ENCODE data around the gene PTPRD. TPM values are rescaled to one million over a fixed set of nuclear protein-coding genes. Genes with fewer than 3 reads are reported as not detected.

Gene PTPRD
- total RNA-seq, 1 experiment from 2014 or later, result 69.6 TPM

- CTCF ChIA-PET, result no interaction called here
Observed at GRCh38 chr9:8643896-8644295, 1968.9 kb downstream of the PTPRD start.

GRCh38 chr9:8643464-8643863 is 1969.3 kb downstream of the PTPRD start:
- ATAC-seq (no peak), DNase-seq (ENCODE audit: low spot score) (no peak)
- Mint-ChIP-seq H3K36me3 (no peaks in the 10 kb centered on the region), H3K27me3 (ENCODE audit: low read depth) (no peaks in the 10 kb centered on the region), H3K27ac (no peak overlapping the region), H3K4me1 (peaks cover 14% of the 10 kb centered on the region), H3K9me3 (no peaks in the 10 kb centered on the region), H3K4me3 (no peak overlapping the region)
- ChIA-PET POLR2A (no interaction called here), CTCF (no interaction called here)
- TF ChIP-seq NFYB (CRISPR knock-in tag; conservative IDR thresholded peaks at IDR 0.05; ENCODE audit: low read depth) (no peak), FOXK1 (CRISPR knock-in tag; IDR thresholded peaks at IDR 0.05) (no peak), PRDM15 (CRISPR knock-in tag; IDR thresholded peaks at IDR 0.05) (no peak), ZNF671 (CRISPR knock-in tag; IDR thresholded peaks at IDR 0.05) (no peak), RORB (CRISPR knock-in tag; IDR thresholded peaks at IDR 0.05) (no peak), GTF2I (CRISPR knock-in tag; conservative IDR thresholded peaks at IDR 0.05) (no peak), E2F4 (CRISPR knock-in tag; IDR thresholded peaks at IDR 0.05; ENCODE audit: borderline replicate concordance, low read depth) (no peak), TP53 (CRISPR knock-in tag; IDR thresholded peaks at IDR 0.05) (no peak)

More at GRCh38 chr9:8643896-8644295, 1968.9 kb downstream of the PTPRD start:
- Mint-ChIP-seq H3K9me3 (no peaks in the 10 kb centered on the region), H3K4me3 (no peak overlapping the region), H3K27me3 (ENCODE audit: low read depth) (no peaks in the 10 kb centered on the region), H3K27ac (no peak overlapping the region), H3K36me3 (no peaks in the 10 kb centered on the region), H3K4me1 (peaks cover 14% of the 10 kb centered on the region)
- TF ChIP-seq NR1H2 (CRISPR knock-in tag; IDR thresholded peaks at IDR 0.05) (no peak), PRRX2 (CRISPR knock-in tag; IDR thresholded peaks at IDR 0.05) (no peak), ZNF396 (CRISPR knock-in tag; IDR thresholded peaks at IDR 0.05; ENCODE audit: borderline replicate concordance) (no peak), ZNF138 (CRISPR knock-in tag; conservative IDR thresholded peaks at IDR 0.05) (no peak), SMAD3 (CRISPR knock-in tag; IDR thresholded peaks at IDR 0.05; ENCODE audit: borderline replicate concordance) (no peak), E2F5 (CRISPR knock-in tag; IDR thresholded peaks at IDR 0.05) (no peak), ESRRA (CRISPR knock-in tag; IDR thresholded peaks at IDR 0.05; ENCODE audit: borderline replicate concordance) (no peak), CREM (CRISPR knock-in tag; IDR thresholded peaks at IDR 0.05) (no peak), ZNF671 (CRISPR knock-in tag; IDR thresholded peaks at IDR 0.05) (no peak), USF1 (CRISPR knock-in tag; IDR thresholded peaks at IDR 0.05) (no peak), RELA (CRISPR knock-in tag; IDR thresholded peaks at IDR 0.05; ENCODE audit: borderline replicate concordance) (no peak), E2F1 (CRISPR knock-in tag; IDR thresholded peaks at IDR 0.05) (no peak), ARID4B (CRISPR knock-in tag; IDR thresholded peaks at IDR 0.05; ENCODE audit: borderline replicate concordance) (no peak)
- DNase-seq (ENCODE audit: low spot score), result no peak
- no peak for ATAC-seq
- POLR2A ChIA-PET, result no interaction called here
